Neural cell (in vitro differentiated cells): Measurements from ENCODE around the gene STARD5. TPM values are rescaled to one million over a fixed set of nuclear protein-coding genes. Genes with fewer than 3 reads are reported as not detected.

Experiments used
- H2AFZ ChIP-seq: fragments of 200-600, 300-800 bp; sonication (generic), shearing (Covaris generic); 2 replicates; pipeline ENCODE4 v1.6.0; 2014; ENCODE audit warnings: low read depth, mild to moderate bottlenecking, antibody characterized with exemption, low read length, moderate library complexity
- H3F3A ChIP-seq: fragments of 200-600 bp; shearing (Covaris generic); 2 replicates; pipeline ENCODE4 v1.6.1; 2016; ENCODE audit warnings: mild to moderate bottlenecking, moderate library complexity, mixed read lengths, antibody characterized with exemption, low read length; ENCODE audit not compliant: insufficient read depth, poor library complexity, severe bottlenecking
- H3K27ac ChIP-seq: fragments of 200-600, 300-800 bp; sonication (generic), shearing (Covaris generic); 2 replicates; pipeline ENCODE4 v1.5.1; 2014; ENCODE audit warnings: mild to moderate bottlenecking, low read length, moderate library complexity
- H3K27me3 ChIP-seq: fragments of 300-800, 200-600 bp; sonication (generic), shearing (Covaris generic); 2 replicates; pipeline ENCODE4 v1.6.0; 2014; ENCODE audit warnings: mild to moderate bottlenecking, low read depth, low read length, moderate library complexity; ENCODE audit not compliant: insufficient read depth
- H3K36me3 ChIP-seq: fragments of 300-800, 200-600 bp; sonication (generic), shearing (Covaris generic); 2 replicates; pipeline ENCODE4 v1.5.1; 2014; ENCODE audit warnings: mild to moderate bottlenecking, antibody characterized with exemption, low read length, moderate library complexity; ENCODE audit not compliant: insufficient read depth
- H3K4me2 ChIP-seq: fragments of 300-800, 200-600 bp; sonication (generic), shearing (Covaris generic); 2 replicates; pipeline ENCODE4 v1.6.0; 2014; ENCODE audit warnings: mild to moderate bottlenecking, low read length
- H3K4me3 ChIP-seq: fragments of 300-800, 200-600 bp; sonication (generic), shearing (Covaris generic); 2 replicates; pipeline ENCODE4 v1.5.1; 2014; ENCODE audit warnings: mild to moderate bottlenecking, low read length, moderate library complexity
- H3K79me2 ChIP-seq: fragments of 200-600 bp; shearing (Covaris generic); replicated peaks from 2 replicates; pipeline ENCODE4 v1.6.0; 2014; ENCODE audit warnings: mild to moderate bottlenecking, low read length, moderate library complexity; ENCODE audit not compliant: insufficient read depth
- H3K9ac ChIP-seq: fragments of 300-800, 200-600 bp; sonication (generic), shearing (Covaris generic); 2 replicates; pipeline ENCODE4 v1.6.1; 2016; ENCODE audit warnings: mild to moderate bottlenecking, low read length, mixed read lengths
- H3K9me2 ChIP-seq: fragments of 200-600 bp; shearing (Covaris generic); 2 replicates; pipeline ENCODE4 v1.6.1; 2016; ENCODE audit warnings: mild to moderate bottlenecking, low read length, mixed read lengths; ENCODE audit not compliant: insufficient read depth
- H3K9me3 ChIP-seq: fragments of 200-600, 300-800 bp; sonication (generic), shearing (Covaris generic); 2 replicates; pipeline ENCODE4 v1.6.1; 2016; ENCODE audit warnings: mild to moderate bottlenecking, mixed run types, low read length, moderate library complexity, mixed read lengths
- H4K20me1 ChIP-seq: fragments of 200-600 bp; shearing (Covaris generic); 2 replicates; pipeline ENCODE4 v1.6.1; 2016; ENCODE audit warnings: mild to moderate bottlenecking, mixed run types; ENCODE audit not compliant: insufficient read depth
- EP300 ChIP-seq: fragments of 450-650 bp; conservative IDR thresholded peaks from 2 replicates; pipeline ENCODE4 v1.6.1; 2014; ENCODE audit warnings: antibody characterized with exemption, mild to moderate bottlenecking, moderate library complexity; ENCODE audit not compliant: poor library complexity, severe bottlenecking
- EZH2 ChIP-seq: fragments of 200-600, 300-800 bp; shearing (Covaris generic), sonication (generic); IDR thresholded peaks from 2 replicates; pipeline ENCODE4 v1.6.1; 2014; ENCODE audit warnings: antibody characterized with exemption, low read length, borderline replicate concordance, mild to moderate bottlenecking; ENCODE audit not compliant: insufficient read depth, poor library complexity, severe bottlenecking
- MXI1 ChIP-seq: fragments of 450-650 bp; conservative IDR thresholded peaks from 2 replicates; pipeline ENCODE4 v1.6.1; 2014; ENCODE audit warnings: antibody characterized with exemption, mild to moderate bottlenecking; ENCODE audit not compliant: poor library complexity, severe bottlenecking
- POLR2AphosphoS5 ChIP-seq: IDR thresholded peaks from 2 replicates; pipeline ENCODE4 v1.6.1; 2012
- RAD21 ChIP-seq: fragments of 450-650 bp; conservative IDR thresholded peaks from 2 replicates; pipeline ENCODE4 v1.6.1; 2014; ENCODE audit warnings: antibody characterized with exemption, mild to moderate bottlenecking, moderate library complexity
- REST ChIP-seq: IDR thresholded peaks from 2 replicates; pipeline ENCODE4 v1.6.1; 2012; ENCODE audit warnings: borderline replicate concordance
- SMC3 ChIP-seq: fragments of 450-650 bp; conservative IDR thresholded peaks from 2 replicates; pipeline ENCODE4 v1.6.1; 2014; ENCODE audit warnings: antibody characterized with exemption, mild to moderate bottlenecking, moderate library complexity; ENCODE audit not compliant: poor library complexity
- TAF1 ChIP-seq: IDR thresholded peaks from 2 replicates; pipeline ENCODE4 v1.6.1; 2012; ENCODE audit warnings: low read depth
- polyA plus RNA-seq: library from polyadenylated mRNA; depleted of rRNA; stranded (reverse); fragments of >200 nt; gene quantifications from 2 replicates; pipeline ENCODE4 v1.2.3, GENCODE V29; 2014
- TF ChIP-seq, protein P1 (sequence below): fragments of 450-650 bp; IDR thresholded peaks from 2 replicates; pipeline ENCODE4 v1.5.1; 2014; ENCODE audit warnings: antibody characterized with exemption, mild to moderate bottlenecking, moderate library complexity; ENCODE audit not compliant: poor library complexity, severe bottlenecking

STARD5 gene
- polyA plus RNA-seq, 1 donor from 2014 or later: 0.76 TPM

DNA sequence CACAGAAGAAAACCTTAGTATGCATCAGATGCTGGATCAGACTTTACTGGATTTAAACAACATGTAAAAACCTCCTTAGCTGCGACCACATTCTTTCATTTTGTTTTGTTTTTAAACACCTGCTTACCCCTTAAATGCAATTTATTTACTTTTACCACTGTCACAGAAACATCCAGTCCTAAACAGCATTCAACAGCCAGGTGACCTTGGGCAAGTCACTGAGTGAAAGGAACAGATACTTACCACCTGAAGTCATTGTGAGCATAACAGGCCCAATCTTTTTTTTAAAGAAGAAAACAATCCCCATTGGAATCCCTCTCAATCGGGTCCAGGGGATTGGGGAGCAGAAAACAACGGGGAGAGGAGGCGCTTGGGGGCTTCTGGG is 390 bp downstream of the STARD5 start:
- H3K27ac ChIP-seq: no peak overlapping the region
- no peaks in the 10 kb centered on the region for H3K9me2 ChIP-seq

DNA sequence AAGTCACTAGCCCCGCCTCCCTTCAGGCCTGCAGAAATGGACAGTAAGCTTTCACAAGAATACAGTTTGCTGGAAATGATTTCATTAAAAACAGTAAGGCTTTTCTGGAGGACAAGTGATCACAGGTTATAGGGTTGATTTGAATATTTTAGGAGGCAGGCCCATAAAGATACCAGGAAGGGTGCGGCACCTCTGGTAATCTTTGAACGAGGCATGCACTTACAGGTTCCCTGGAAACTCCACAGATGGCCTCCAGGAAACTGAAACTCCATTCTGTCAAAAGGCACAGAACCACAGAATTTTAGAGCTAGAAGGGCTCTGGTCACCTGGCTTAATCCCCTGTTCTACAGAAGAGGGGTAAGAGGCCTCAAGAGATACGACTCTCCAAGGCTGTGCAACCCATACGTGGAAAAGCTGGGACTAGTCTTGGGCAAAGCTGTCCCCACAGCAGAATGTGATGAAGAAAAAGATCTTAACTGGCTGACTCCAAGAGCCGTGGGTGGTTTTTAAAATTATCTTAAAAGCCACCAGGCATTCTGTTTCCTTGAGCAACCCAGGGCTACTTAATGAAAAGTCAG is 1.2 kb downstream of the STARD5 start:
- H4K20me1 ChIP-seq: no peaks in the 10 kb centered on the region
- no peak overlapping the region for H3K27ac ChIP-seq
- no peak overlapping the region for H3K4me2 ChIP-seq
- no peak overlapping the region for H3K9ac ChIP-seq
- H3K9me3 ChIP-seq: no peaks in the 10 kb centered on the region
- no peak overlapping the region for H2AFZ ChIP-seq
- no peaks in the 10 kb centered on the region for H3K79me2 ChIP-seq
- TF ChIP-seq EP300 (no peak), MXI1 (no peak), TAF1 (no peak), RAD21 (no peak)
- H3K9me2 ChIP-seq: no peaks in the 10 kb centered on the region
- H3F3A ChIP-seq: no peaks in the 10 kb centered on the region
- H3K27me3 ChIP-seq: no peaks in the 10 kb centered on the region
- no peak overlapping the region for H3K4me3 ChIP-seq
- no peaks in the 10 kb centered on the region for H3K36me3 ChIP-seq

More for the DNA sequence above, 390 bp downstream of the STARD5 start:
- Histone ChIP-seq H3K4me3 (peak overlapping the region; percentile 94), H2AFZ (no peak overlapping the region), H3F3A (no peaks in the 10 kb centered on the region), H3K79me2 (no peaks in the 10 kb centered on the region), H3K4me2 (no peak overlapping the region), H3K9ac (peak overlapping the region; percentile 66), H4K20me1 (no peaks in the 10 kb centered on the region), H3K36me3 (no peaks in the 10 kb centered on the region), H3K9me3 (no peaks in the 10 kb centered on the region), H3K27me3 (no peaks in the 10 kb centered on the region)
- TF ChIP-seq RAD21: no peak
- TF ChIP-seq SMC3: no peak
- no peak for TF ChIP-seq EZH2
- TF ChIP-seq EP300: no peak
- TF ChIP-seq, protein P1, sequence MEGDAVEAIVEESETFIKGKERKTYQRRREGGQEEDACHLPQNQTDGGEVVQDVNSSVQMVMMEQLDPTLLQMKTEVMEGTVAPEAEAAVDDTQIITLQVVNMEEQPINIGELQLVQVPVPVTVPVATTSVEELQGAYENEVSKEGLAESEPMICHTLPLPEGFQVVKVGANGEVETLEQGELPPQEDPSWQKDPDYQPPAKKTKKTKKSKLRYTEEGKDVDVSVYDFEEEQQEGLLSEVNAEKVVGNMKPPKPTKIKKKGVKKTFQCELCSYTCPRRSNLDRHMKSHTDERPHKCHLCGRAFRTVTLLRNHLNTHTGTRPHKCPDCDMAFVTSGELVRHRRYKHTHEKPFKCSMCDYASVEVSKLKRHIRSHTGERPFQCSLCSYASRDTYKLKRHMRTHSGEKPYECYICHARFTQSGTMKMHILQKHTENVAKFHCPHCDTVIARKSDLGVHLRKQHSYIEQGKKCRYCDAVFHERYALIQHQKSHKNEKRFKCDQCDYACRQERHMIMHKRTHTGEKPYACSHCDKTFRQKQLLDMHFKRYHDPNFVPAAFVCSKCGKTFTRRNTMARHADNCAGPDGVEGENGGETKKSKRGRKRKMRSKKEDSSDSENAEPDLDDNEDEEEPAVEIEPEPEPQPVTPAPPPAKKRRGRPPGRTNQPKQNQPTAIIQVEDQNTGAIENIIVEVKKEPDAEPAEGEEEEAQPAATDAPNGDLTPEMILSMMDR: no peak
- no peak for TF ChIP-seq REST
- TF ChIP-seq MXI1: no peak
- TF ChIP-seq POLR2AphosphoS5: no peak
- TF ChIP-seq TAF1: no peak
